Breast epithelium (tissue), 3 donors: ENCODE results near the gene SLC1A7.

ENCODE experiments used
- CTCF ChIP-seq, 3 donors: fragments of 450-650 bp; IDR thresholded peaks; one replicate each; pipeline ENCODE4 v1.5.1; 2016 to 2017; ENCODE audit warnings: antibody characterized with exemption in 3 of 3, mild to moderate bottlenecking in 3 of 3, moderate library complexity in 3 of 3
- POLR2A ChIP-seq: fragments of 450-650 bp; IDR thresholded peaks from one replicate; pipeline ENCODE4 v1.6.1; 2016; ENCODE audit warnings: antibody characterized with exemption, mild to moderate bottlenecking, moderate library complexity

GRCh38 chr1:53075206-53075605, 67.2 kb downstream of the SLC1A7 start:
- TF ChIP-seq CTCF (IDR thresholded peaks at IDR 0.05): no peak
- TF ChIP-seq POLR2A: no peak
